SK-N-SH treated with all-trans-retinoic acid at 6 μM for 48 hours (cell line): Measurements from ENCODE around the gene METTL1.

Source experiments
- ESRRG ChIP-seq: fragments of 250-450 bp; sonication (Bioruptor Pico); IDR thresholded peaks from 2 replicates; pipeline ENCODE4 v1.6.1; 2021; ENCODE audit warnings: mild to moderate bottlenecking
- GLIS3 ChIP-seq: fragments of 250-450 bp; sonication (Bioruptor Pico); IDR thresholded peaks from 2 replicates; pipeline ENCODE4 v1.5.0; 2020; ENCODE audit warnings: mild to moderate bottlenecking, moderate library complexity
- TF ChIP-seq, protein P1 (sequence below): fragments of 250-450 bp; sonication (Bioruptor Pico); IDR thresholded peaks from 2 replicates; pipeline ENCODE4 v1.8.0; 2020; ENCODE audit warnings: mild to moderate bottlenecking, moderate library complexity, borderline replicate concordance
- TF ChIP-seq, protein P2 (sequence below): fragments of 250-450 bp; sonication (Bioruptor Pico); IDR thresholded peaks from 2 replicates; pipeline ENCODE4 v1.8.0; 2021; ENCODE audit warnings: low read depth, mild to moderate bottlenecking, moderate library complexity, borderline replicate concordance

DNA sequence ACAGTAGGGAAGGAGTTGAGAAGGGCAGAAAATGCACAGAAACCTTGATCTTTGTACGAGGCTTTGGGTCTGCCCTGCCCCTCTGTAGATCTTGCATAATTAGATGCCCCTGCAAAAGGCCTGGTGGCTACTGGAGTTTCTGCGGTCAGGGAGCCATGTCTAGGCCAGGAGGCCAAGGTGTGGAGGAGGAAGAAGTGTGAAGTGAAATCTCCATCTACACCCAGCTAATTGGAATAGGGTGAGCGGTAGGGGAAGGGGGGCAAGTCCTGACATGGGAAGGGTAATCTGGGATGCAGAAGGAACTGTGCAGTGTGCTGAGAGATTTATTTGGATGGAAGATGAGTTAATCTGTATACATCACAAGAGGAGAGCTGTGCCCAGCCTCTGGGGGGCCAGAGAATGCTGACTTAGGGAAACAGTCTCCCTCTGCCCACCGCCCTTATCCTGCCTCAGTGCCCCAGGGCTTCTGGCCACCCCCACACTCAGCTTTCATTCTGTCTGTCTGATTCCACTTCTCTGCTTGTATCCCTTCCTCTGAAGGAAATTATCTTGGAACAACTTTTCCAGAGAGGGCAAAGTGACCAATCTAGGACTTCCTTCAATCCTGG, 10.4 kb downstream of the METTL1 start:
- TF ChIP-seq ESRRG (CRISPR knock-in tag), result no peak
- TF ChIP-seq GLIS3 (CRISPR knock-in tag), result no peak
- TF ChIP-seq, protein P1, sequence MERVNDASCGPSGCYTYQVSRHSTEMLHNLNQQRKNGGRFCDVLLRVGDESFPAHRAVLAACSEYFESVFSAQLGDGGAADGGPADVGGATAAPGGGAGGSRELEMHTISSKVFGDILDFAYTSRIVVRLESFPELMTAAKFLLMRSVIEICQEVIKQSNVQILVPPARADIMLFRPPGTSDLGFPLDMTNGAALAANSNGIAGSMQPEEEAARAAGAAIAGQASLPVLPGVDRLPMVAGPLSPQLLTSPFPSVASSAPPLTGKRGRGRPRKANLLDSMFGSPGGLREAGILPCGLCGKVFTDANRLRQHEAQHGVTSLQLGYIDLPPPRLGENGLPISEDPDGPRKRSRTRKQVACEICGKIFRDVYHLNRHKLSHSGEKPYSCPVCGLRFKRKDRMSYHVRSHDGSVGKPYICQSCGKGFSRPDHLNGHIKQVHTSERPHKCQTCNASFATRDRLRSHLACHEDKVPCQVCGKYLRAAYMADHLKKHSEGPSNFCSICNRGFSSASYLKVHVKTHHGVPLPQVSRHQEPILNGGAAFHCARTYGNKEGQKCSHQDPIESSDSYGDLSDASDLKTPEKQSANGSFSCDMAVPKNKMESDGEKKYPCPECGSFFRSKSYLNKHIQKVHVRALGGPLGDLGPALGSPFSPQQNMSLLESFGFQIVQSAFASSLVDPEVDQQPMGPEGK (CRISPR knock-in tag), result no peak
- TF ChIP-seq, protein P2, sequence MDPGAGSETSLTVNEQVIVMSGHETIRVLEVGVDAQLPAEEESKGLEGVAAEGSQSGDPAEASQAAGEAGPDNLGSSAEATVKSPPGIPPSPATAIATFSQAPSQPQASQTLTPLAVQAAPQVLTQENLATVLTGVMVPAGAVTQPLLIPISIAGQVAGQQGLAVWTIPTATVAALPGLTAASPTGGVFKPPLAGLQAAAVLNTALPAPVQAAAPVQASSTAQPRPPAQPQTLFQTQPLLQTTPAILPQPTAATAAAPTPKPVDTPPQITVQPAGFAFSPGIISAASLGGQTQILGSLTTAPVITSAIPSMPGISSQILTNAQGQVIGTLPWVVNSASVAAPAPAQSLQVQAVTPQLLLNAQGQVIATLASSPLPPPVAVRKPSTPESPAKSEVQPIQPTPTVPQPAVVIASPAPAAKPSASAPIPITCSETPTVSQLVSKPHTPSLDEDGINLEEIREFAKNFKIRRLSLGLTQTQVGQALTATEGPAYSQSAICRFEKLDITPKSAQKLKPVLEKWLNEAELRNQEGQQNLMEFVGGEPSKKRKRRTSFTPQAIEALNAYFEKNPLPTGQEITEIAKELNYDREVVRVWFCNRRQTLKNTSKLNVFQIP (CRISPR knock-in tag), result no peak
